Measurements from ENCODE around the gene RFX7. TPM values are rescaled to one million over a fixed set of nuclear protein-coding genes. Genes with fewer than 3 reads are reported as not detected.

The RFX7 gene
- total RNA-seq, 5 donors from 2014 or later (not counting 1 experiment from before 2014, with no cell fraction given) = 23.3 to 30.4 (median 27.9) TPM

DNA sequence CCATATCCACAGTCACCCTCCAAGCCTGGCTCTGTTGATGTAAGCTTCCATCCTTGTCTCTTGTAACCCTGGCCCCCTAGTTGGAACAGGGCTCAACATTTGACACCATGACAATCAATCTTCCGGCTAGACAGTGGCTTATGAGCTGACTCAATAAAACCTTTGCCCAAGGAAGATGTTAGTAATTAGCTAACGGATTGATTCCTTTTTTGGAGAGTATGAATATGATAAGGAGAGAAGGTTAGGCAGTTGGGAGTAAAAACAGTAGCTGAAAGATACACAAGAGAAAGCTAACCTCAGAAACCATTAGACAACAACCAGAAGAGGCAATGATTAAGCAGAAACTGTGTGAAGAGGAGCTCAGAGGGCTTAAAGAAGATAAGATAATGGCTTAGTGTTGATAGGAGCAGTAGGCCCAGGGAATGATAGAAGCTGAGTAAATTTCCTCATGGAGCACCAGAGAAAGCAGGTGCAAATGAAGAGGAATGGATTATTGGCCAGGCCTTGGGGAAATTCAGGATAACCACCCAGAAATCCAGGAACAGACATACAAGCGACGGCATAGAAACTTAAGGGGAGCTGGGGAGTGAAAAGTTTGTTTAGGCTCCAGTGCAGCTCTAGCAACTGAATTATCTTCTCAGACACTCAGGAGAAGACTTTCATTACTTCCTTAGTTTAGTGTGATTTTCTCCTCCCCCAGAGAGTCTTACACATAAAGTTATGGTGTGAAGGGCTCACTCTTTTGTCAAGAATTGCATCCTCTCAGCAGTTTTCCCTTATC is 7.8 kb upstream of the RFX7 start:
- Mint-ChIP-seq H3K9me3 (no peaks in the 10 kb centered on the region), H3K27me3 (peaks cover 18 to 20% of the 10 kb centered on the region in 2 donors), H3K27ac (no peak overlapping the region), H3K36me3 (no peaks in the 10 kb centered on the region), H3K4me3 (no peak overlapping the region), H3K4me1 (no peaks in the 10 kb centered on the region)
- no peaks in the 10 kb centered on the region for H3K36me3 ChIP-seq (ENCODE audit: control insufficient read depth in 2 of 2, extremely low read depth in 1 of 2, insufficient read depth in 1 of 2, low read length in 1 of 2)
- H3K27ac ChIP-seq (ENCODE audit: low read length) = no peak overlapping the region
- POLR2A ChIA-PET = interaction anchor here in 1 of 2 donors (0.7 kb wide), 1 partner anchor 46 kb away, joined by 4 read pairs; no protein-coding TSS in a partner anchor
- CTCF ChIA-PET = interaction anchor here (0.7 to 1.2 kb wide), 2 partner anchors 9 to 37 kb away, joined by 3 read pairs; no protein-coding TSS in a partner anchor
- no peaks in the 10 kb centered on the region for H3K27me3 ChIP-seq (replicated peaks in 1 of 2; ENCODE audit: control insufficient read depth in 2 of 2, extremely low read depth in 1 of 2, insufficient read depth in 2 of 2, low read length in 1 of 2)
- ATAC-seq (replicated peaks in 1 of 4) = no peak
- H3K4me1 ChIP-seq (ENCODE audit: control insufficient read depth in 1 of 2, extremely low read depth in 1 of 2, insufficient read depth in 2 of 2, low read length in 2 of 2) = no peaks in the 10 kb centered on the region
- H3K9me3 ChIP-seq = no peaks in the 10 kb centered on the region
- no peak overlapping the region for H3K4me3 ChIP-seq (ENCODE audit: control insufficient read depth in 1 of 2, extremely low read depth in 1 of 2, low read length in 1 of 2)
- no CpG with 5 or more reads among the region's 4 CpGs for WGBS (ENCODE audit: insufficient coverage)
- no peak for DNase-seq

DNA sequence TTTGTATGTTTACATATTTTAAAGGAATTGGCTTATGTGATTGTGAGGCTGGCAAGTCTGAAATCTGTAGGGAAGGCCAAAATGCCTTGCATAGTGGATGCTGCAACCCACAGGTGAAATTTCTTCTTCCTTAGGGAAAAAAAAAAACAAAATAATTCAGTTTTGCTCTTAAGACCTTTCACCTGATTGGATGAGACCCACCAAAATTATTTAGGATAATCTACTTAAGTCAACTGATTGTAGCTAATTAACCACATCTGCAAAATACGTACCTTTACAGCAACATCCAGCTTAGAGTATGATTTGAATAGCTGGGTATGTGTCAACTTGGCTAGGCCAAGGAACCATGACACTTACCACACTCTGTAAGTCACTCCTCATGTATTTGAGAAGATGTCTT is 6.9 kb upstream of the RFX7 start:
- H3K27me3 Mint-ChIP-seq = peaks cover 18 to 20% of the 10 kb centered on the region in 2 donors
- H3K36me3 Mint-ChIP-seq = no peaks in the 10 kb centered on the region
- ChIA-PET POLR2A (interaction anchor here (0.6 to 0.7 kb wide), 2 partner anchors 45 to 315 kb away, joined by 4 to 8 read pairs; no protein-coding TSS in a partner anchor), CTCF (interaction anchor here in 1 of 2 donors (0.7 kb wide), 1 partner anchor 36 kb away, joined by 3 read pairs; no protein-coding TSS in a partner anchor)
- DNase-seq = no peak
- H3K4me3 Mint-ChIP-seq = no peak overlapping the region
- no peak overlapping the region for H3K27ac Mint-ChIP-seq
- Histone ChIP-seq H3K27me3 (replicated peaks in 1 of 2; ENCODE audit: control insufficient read depth in 2 of 2, extremely low read depth in 1 of 2, insufficient read depth in 2 of 2, low read length in 1 of 2) (no peaks in the 10 kb centered on the region), H3K9me3 (no peaks in the 10 kb centered on the region), H3K36me3 (ENCODE audit: control insufficient read depth in 2 of 2, extremely low read depth in 1 of 2, insufficient read depth in 1 of 2, low read length in 1 of 2) (no peaks in the 10 kb centered on the region), H3K4me3 (ENCODE audit: control insufficient read depth in 1 of 2, extremely low read depth in 1 of 2, low read length in 1 of 2) (no peak overlapping the region), H3K4me1 (ENCODE audit: control insufficient read depth in 1 of 2, extremely low read depth in 1 of 2, insufficient read depth in 2 of 2, low read length in 2 of 2) (peaks cover 3% of the 10 kb centered on the region in 2 experiments), H3K27ac (ENCODE audit: low read length) (no peak overlapping the region)
- peaks cover 6 to 7% (median 7%) of the 10 kb centered on the region in 3 donors for H3K4me1 Mint-ChIP-seq
- no peaks in the 10 kb centered on the region for H3K9me3 Mint-ChIP-seq
- WGBS (ENCODE audit: insufficient coverage) = no CpG with 5 or more reads among the region's 1 CpG
- ATAC-seq (replicated peaks in 1 of 4) = no peak

DNA sequence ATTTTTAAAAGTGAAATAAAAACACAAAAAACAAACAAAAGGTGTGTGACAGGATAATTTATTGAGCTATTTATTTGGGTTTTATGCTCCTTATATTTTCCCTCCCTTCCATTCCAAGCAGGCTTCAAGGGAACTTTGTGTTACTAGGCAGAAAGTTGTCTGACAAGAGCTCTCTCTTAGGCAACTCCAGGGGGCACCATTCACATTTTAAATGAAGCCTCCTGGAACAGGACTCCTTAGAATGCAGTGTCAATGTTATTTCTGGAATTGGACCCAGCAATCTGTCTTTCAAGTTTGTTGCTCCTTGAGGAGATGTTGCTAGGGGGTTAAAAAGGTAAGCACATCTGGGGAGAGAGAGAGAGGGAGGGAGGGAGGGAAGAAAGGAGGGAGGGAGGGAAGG is 5.4 kb upstream of the RFX7 start:
- Mint-ChIP-seq H3K27me3 (peaks cover 12 to 13% of the 10 kb centered on the region in 2 donors), H3K9me3 (no peaks in the 10 kb centered on the region), H3K27ac (no peak overlapping the region), H3K36me3 (no peaks in the 10 kb centered on the region), H3K4me3 (no peak overlapping the region), H3K4me1 (peaks cover 19 to 22% (median 20%) of the 10 kb centered on the region in 3 donors)
- peaks cover 13 to 15% of the 10 kb centered on the region in 2 experiments for H3K4me1 ChIP-seq (ENCODE audit: control insufficient read depth in 1 of 2, extremely low read depth in 1 of 2, insufficient read depth in 2 of 2, low read length in 2 of 2)
- no peaks in the 10 kb centered on the region for H3K27me3 ChIP-seq (replicated peaks in 1 of 2; ENCODE audit: control insufficient read depth in 2 of 2, extremely low read depth in 1 of 2, insufficient read depth in 2 of 2, low read length in 1 of 2)
- DNase-seq (no peak), ATAC-seq (replicated peaks in 1 of 4) (no peak)
- H3K36me3 ChIP-seq (ENCODE audit: control insufficient read depth in 2 of 2, extremely low read depth in 1 of 2, insufficient read depth in 1 of 2, low read length in 1 of 2) = no peaks in the 10 kb centered on the region
- H3K9me3 ChIP-seq = no peaks in the 10 kb centered on the region
- ChIA-PET CTCF (interaction anchor here in 1 of 2 donors (0.6 to 0.9 kb wide), 2 partner anchors 66 to 520 kb away, joined by 3 read pairs; no protein-coding TSS in a partner anchor), POLR2A (no interaction called here)
- H3K27ac ChIP-seq (ENCODE audit: low read length) = no peak overlapping the region
- no peak overlapping the region for H3K4me3 ChIP-seq (ENCODE audit: control insufficient read depth in 1 of 2, extremely low read depth in 1 of 2, low read length in 1 of 2)

DNA sequence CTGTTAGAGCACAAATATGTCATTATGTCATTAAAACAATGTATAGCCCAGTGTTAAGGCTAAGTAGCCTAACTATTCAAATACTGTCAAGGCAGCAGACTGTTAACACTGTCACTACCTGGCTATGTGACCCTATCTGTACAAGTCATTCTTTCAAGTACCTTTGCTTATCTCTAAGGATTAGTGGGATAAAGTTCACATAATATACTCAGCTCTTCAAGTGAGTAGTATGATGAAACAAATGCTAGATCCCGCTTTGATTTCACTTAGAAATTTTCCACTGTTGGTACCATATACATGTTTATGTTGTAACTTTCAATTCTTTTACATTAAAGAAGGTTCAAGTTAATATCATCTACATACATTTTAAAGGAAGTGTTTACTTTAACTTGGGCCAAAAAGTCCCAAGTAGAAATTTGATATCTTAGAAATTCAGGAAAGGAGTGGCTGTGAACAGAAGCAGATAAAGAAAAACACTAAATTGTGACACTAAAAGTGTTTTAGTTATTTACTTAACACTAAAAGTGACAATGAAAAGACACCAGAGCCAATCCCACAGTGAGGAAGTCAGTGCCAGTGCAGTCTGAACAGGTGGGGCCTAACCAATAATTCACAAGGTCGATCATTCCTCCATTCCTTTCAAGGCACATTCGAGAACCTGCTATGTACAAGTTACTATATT is 4.8 kb upstream of the RFX7 start:
- Histone ChIP-seq H3K27ac (ENCODE audit: low read length) (no peak overlapping the region), H3K4me3 (ENCODE audit: control insufficient read depth in 1 of 2, extremely low read depth in 1 of 2, low read length in 1 of 2) (no peak overlapping the region), H3K9me3 (no peaks in the 10 kb centered on the region), H3K27me3 (replicated peaks in 1 of 2; ENCODE audit: control insufficient read depth in 2 of 2, extremely low read depth in 1 of 2, insufficient read depth in 2 of 2, low read length in 1 of 2) (no peaks in the 10 kb centered on the region), H3K4me1 (ENCODE audit: control insufficient read depth in 1 of 2, extremely low read depth in 1 of 2, insufficient read depth in 2 of 2, low read length in 2 of 2) (peaks cover 14 to 15% of the 10 kb centered on the region in 2 experiments), H3K36me3 (ENCODE audit: control insufficient read depth in 2 of 2, extremely low read depth in 1 of 2, insufficient read depth in 1 of 2, low read length in 1 of 2) (no peaks in the 10 kb centered on the region)
- ChIA-PET POLR2A (no interaction called here), CTCF (interaction anchor here (0.6 to 0.9 kb wide), 4 partner anchors 9 to 521 kb away, joined by 3 to 4 read pairs (median 3); no protein-coding TSS in a partner anchor)
- H3K4me3 Mint-ChIP-seq = no peak overlapping the region
- H3K36me3 Mint-ChIP-seq = no peaks in the 10 kb centered on the region
- no CpG with 5 or more reads among the region's 3 CpGs for WGBS (ENCODE audit: insufficient coverage)
- no peak overlapping the region for H3K27ac Mint-ChIP-seq
- peaks cover 6% of the 10 kb centered on the region in 2 donors for H3K27me3 Mint-ChIP-seq
- ATAC-seq (replicated peaks in 1 of 4) (no peak), DNase-seq (no peak)
- peaks cover 21 to 23% (median 22%) of the 10 kb centered on the region in 3 donors for H3K4me1 Mint-ChIP-seq
- no peaks in the 10 kb centered on the region for H3K9me3 Mint-ChIP-seq

DNA sequence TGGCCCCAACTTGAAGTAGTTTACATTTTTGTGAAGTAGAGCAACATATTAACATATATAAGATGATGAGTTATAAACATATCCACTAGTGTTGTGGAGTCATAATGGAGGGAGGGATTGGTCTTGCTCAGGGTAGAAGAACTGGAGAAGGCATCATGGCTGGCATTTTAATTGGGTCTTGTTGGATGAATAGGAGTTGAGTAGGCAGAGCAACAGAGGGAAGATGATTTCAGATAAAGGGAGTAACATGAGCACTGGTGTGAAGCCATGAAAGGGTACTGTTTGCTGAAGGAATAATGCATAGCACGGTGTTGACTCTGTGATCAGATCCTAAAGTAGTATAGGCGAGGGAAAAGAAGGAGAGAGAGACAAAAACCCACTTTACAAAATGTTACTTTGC is 3.6 kb upstream of the RFX7 start:
- ChIA-PET POLR2A (no interaction called here), CTCF (no interaction called here)
- no CpG with 5 or more reads among the region's 2 CpGs for WGBS (ENCODE audit: insufficient coverage)
- Mint-ChIP-seq H3K4me1 (peaks cover 21 to 26% (median 23%) of the 10 kb centered on the region in 3 donors), H3K9me3 (no peaks in the 10 kb centered on the region), H3K4me3 (no peak overlapping the region), H3K27me3 (no peaks in the 10 kb centered on the region), H3K27ac (no peak overlapping the region), H3K36me3 (no peaks in the 10 kb centered on the region)
- Histone ChIP-seq H3K9me3 (no peaks in the 10 kb centered on the region), H3K27me3 (replicated peaks in 1 of 2; ENCODE audit: control insufficient read depth in 2 of 2, extremely low read depth in 1 of 2, insufficient read depth in 2 of 2, low read length in 1 of 2) (no peaks in the 10 kb centered on the region), H3K4me3 (ENCODE audit: control insufficient read depth in 1 of 2, extremely low read depth in 1 of 2, low read length in 1 of 2) (no peak overlapping the region), H3K4me1 (ENCODE audit: control insufficient read depth in 1 of 2, extremely low read depth in 1 of 2, insufficient read depth in 2 of 2, low read length in 2 of 2) (peaks cover 15 to 17% of the 10 kb centered on the region in 2 experiments), H3K36me3 (ENCODE audit: control insufficient read depth in 2 of 2, extremely low read depth in 1 of 2, insufficient read depth in 1 of 2, low read length in 1 of 2) (no peaks in the 10 kb centered on the region), H3K27ac (ENCODE audit: low read length) (no peak overlapping the region)
- ATAC-seq (replicated peaks in 1 of 4) (no peak), DNase-seq (no peak)
